ENCODE measurements around the gene RASAL2.
A peak's percentile ranks its signal among the peaks of the same experiment; 100 is the strongest.

Gene RASAL2

GRCh38 chr1:178341261-178341956 lies 247.5 kb downstream of the RASAL2 start:
- Histone ChIP-seq H3K9me3 (ENCODE audit: severe bottlenecking) (no peaks in the 10 kb centered on the region), H3K36me3 (ENCODE audit: low read depth) (no peaks in the 10 kb centered on the region), H3K27ac (ENCODE audit: poor library complexity, severe bottlenecking) (peak overlapping the region; percentile 75), H3K4me1 (ENCODE audit: insufficient read depth, poor library complexity, severe bottlenecking) (peaks cover 60% of the 10 kb centered on the region), H3K27me3 (ENCODE audit: insufficient read depth, poor library complexity, severe bottlenecking) (no peaks in the 10 kb centered on the region), H3K4me3 (ENCODE audit: severe bottlenecking) (peak overlapping the region; percentile 12)
- TF ChIP-seq, protein P1, sequence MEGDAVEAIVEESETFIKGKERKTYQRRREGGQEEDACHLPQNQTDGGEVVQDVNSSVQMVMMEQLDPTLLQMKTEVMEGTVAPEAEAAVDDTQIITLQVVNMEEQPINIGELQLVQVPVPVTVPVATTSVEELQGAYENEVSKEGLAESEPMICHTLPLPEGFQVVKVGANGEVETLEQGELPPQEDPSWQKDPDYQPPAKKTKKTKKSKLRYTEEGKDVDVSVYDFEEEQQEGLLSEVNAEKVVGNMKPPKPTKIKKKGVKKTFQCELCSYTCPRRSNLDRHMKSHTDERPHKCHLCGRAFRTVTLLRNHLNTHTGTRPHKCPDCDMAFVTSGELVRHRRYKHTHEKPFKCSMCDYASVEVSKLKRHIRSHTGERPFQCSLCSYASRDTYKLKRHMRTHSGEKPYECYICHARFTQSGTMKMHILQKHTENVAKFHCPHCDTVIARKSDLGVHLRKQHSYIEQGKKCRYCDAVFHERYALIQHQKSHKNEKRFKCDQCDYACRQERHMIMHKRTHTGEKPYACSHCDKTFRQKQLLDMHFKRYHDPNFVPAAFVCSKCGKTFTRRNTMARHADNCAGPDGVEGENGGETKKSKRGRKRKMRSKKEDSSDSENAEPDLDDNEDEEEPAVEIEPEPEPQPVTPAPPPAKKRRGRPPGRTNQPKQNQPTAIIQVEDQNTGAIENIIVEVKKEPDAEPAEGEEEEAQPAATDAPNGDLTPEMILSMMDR (IDR thresholded peaks at IDR 0.05; ENCODE audit: poor library complexity, severe bottlenecking): no peak
- ATAC-seq (ENCODE audit: low read depth) (peak; percentile 96), DNase-seq (ENCODE audit: low spot score) (peak; percentile 92)

DNA sequence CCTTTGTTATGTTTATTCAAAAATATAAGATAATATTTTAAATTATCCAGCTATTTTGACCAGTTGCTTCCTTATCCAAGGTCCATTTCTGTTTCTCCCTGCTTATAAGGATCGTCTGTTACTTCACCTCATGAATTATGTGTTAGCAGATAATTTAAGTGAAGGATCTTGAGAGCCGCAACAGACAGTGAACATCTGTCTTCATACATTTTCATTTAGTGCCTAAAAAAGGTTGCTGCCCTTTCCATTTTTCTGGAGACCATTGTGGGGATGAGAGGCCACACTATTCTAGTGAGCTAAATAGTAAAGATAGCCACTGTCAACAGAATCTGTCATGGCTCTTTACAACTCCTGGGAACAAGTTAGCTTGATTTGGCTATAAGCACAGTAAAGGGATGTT lies 248.8 kb downstream of the RASAL2 start:
- Histone ChIP-seq H3K4me3 (ENCODE audit: severe bottlenecking) (no peak overlapping the region), H3K36me3 (ENCODE audit: low read depth) (no peaks in the 10 kb centered on the region), H3K9me3 (ENCODE audit: severe bottlenecking) (no peaks in the 10 kb centered on the region), H3K27ac (ENCODE audit: poor library complexity, severe bottlenecking) (peak overlapping the region; percentile 75), H3K27me3 (ENCODE audit: insufficient read depth, poor library complexity, severe bottlenecking) (no peaks in the 10 kb centered on the region), H3K4me1 (ENCODE audit: insufficient read depth, poor library complexity, severe bottlenecking) (peaks cover 60% of the 10 kb centered on the region)
- ATAC-seq (ENCODE audit: low read depth): no peak
- TF ChIP-seq, protein P1 (IDR thresholded peaks at IDR 0.05; ENCODE audit: poor library complexity, severe bottlenecking): no peak
- no peak for DNase-seq (ENCODE audit: low spot score)

- ATAC-seq (ENCODE audit: low read depth): peak; percentile 54
- TF ChIP-seq, protein P1 (IDR thresholded peaks at IDR 0.05; ENCODE audit: poor library complexity, severe bottlenecking): peak; percentile 82
- no peaks in the 10 kb centered on the region for H3K27me3 ChIP-seq (ENCODE audit: insufficient read depth, poor library complexity, severe bottlenecking)
- peak overlapping the region; percentile 75 for H3K27ac ChIP-seq (ENCODE audit: poor library complexity, severe bottlenecking)
- DNase-seq (ENCODE audit: low spot score): no peak
- peaks cover 55% of the 10 kb centered on the region for H3K4me1 ChIP-seq (ENCODE audit: insufficient read depth, poor library complexity, severe bottlenecking)
- H3K9me3 ChIP-seq (ENCODE audit: severe bottlenecking): no peaks in the 10 kb centered on the region
- no peaks in the 10 kb centered on the region for H3K36me3 ChIP-seq (ENCODE audit: low read depth)
- no peak overlapping the region for H3K4me3 ChIP-seq (ENCODE audit: severe bottlenecking)
Observed at GRCh38 chr1:178344513-178345091, 250.7 kb downstream of the RASAL2 start.

DNA sequence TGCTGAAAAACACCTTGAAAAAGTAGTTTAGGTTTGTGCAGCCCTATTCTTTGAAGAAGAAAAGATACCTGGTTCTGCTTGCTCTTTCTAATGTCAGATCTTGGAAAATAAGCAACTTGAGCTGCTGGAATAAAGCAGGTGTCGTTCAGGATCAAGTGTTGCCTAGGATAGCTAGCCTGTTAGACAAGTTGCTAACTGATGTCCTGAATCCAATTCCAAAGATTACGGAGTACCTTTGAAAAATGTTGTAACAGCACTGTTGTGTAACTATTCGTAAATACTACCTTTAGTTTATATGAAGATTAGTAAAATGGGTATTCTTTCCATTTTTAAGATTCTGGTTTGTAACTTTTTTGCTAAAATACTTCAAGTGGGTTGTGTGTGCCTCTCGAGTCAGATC lies 251.3 kb downstream of the RASAL2 start:
- no peak for DNase-seq (ENCODE audit: low spot score)
- H3K4me1 ChIP-seq (ENCODE audit: insufficient read depth, poor library complexity, severe bottlenecking): peaks cover 49% of the 10 kb centered on the region

More for the DNA sequence above, 251.3 kb downstream of the RASAL2 start:
- Histone ChIP-seq H3K36me3 (ENCODE audit: low read depth) (no peaks in the 10 kb centered on the region), H3K27ac (ENCODE audit: poor library complexity, severe bottlenecking) (peak overlapping the region; percentile 75), H3K9me3 (ENCODE audit: severe bottlenecking) (no peaks in the 10 kb centered on the region), H3K4me3 (ENCODE audit: severe bottlenecking) (no peak overlapping the region), H3K27me3 (ENCODE audit: insufficient read depth, poor library complexity, severe bottlenecking) (no peaks in the 10 kb centered on the region)
- no peak for ATAC-seq (ENCODE audit: low read depth)
- TF ChIP-seq, protein P1 (IDR thresholded peaks at IDR 0.05; ENCODE audit: poor library complexity, severe bottlenecking): no peak
